Parathyroid adenoma (tissue), 2 donors: Measurements from ENCODE around the gene AKAIN1.

Experiments
- H2AFZ ChIP-seq: fragments of 300-600 bp; sonication (generic); one replicate; pipeline ENCODE4 v1.7.0; 2017; ENCODE audit warnings: antibody characterized with exemption, mild to moderate bottlenecking
- H3K27ac ChIP-seq: fragments of 300-600 bp; sonication (generic); one replicate; pipeline ENCODE4 v1.7.0; 2017
- H3K27me3 ChIP-seq: fragments of 300-600 bp; sonication (generic); one replicate; pipeline ENCODE4 v1.7.0; 2017; ENCODE audit warnings: low read length; ENCODE audit not compliant: control insufficient read depth, insufficient read depth
- H3K36me3 ChIP-seq: fragments of 300-600 bp; sonication (generic); one replicate; pipeline ENCODE4 v1.7.0; 2017; ENCODE audit warnings: low read length; ENCODE audit not compliant: control insufficient read depth, insufficient read depth
- H3K4me1 ChIP-seq: fragments of 300-600 bp; sonication (generic); one replicate; pipeline ENCODE4 v1.7.0; 2017; ENCODE audit warnings: control low read depth
- H3K4me2 ChIP-seq: fragments of 300-600 bp; sonication (generic); one replicate; pipeline ENCODE4 v1.7.0; 2017; ENCODE audit warnings: low read length
- H3K4me3 ChIP-seq: fragments of 300-600 bp; sonication (generic); one replicate; pipeline ENCODE4 v1.7.0; 2017; ENCODE audit warnings: low read depth, low read length
- H3K79me2 ChIP-seq: fragments of 300-600 bp; sonication (generic); one replicate; pipeline ENCODE4 v1.7.0; 2017; ENCODE audit warnings: control low read depth
- H3K9ac ChIP-seq: fragments of 300-600 bp; sonication (generic); one replicate; pipeline ENCODE4 v1.7.0; 2017; ENCODE audit warnings: mild to moderate bottlenecking
- H3K9me3 ChIP-seq: fragments of 300-600 bp; sonication (generic); one replicate; pipeline ENCODE4 v1.7.0; 2017; ENCODE audit warnings: low read length; ENCODE audit not compliant: control insufficient read depth
- TF ChIP-seq, protein P1 (sequence below): fragments of 300-600 bp; sonication (generic); IDR thresholded peaks from one replicate; pipeline ENCODE4 v1.7.0; 2017; ENCODE audit warnings: antibody characterized with exemption, mild to moderate bottlenecking
- donor health status: primary hyperparathyroidism.

The AKAIN1 gene, protein sequence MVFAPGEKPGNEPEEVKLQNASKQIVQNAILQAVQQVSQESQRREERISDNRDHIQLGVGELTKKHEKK

DNA sequence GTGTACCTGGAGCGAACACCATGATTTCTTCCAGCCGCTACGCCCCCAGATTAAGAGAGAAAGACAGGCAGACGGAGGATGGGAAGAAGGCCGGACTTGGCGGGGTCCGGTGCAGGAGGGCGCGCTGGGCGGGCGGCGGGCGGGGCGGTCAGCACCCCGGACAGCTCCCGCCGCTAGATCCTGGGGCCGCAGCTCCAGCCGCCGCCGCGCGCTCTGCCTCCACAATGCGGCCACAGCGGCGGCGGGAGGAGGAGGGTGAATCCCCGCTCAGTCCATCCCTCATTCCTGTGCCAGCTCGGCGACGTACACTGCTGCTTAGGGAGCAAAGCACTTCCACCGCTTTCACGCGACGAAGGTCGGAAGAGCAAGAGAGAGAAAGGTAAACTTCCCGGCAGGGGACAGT lies at the start of gene AKAIN1:
AKAIN1 (minus strand) TSS at position 226 of the 403 bp plus-strand sequence; CDS start at position 22, 204 bp downstream.
- Histone ChIP-seq H3K36me3 (no peaks in the 10 kb centered on the region), H3K9ac (peak within 1 kb of the TSS; percentile 82), H3K4me2 (peak within 1 kb of the TSS; percentile 52), H3K4me3 (no peak within 1 kb of the TSS), H3K4me1 (peaks cover 10% of the 10 kb centered on the region), H3K9me3 (no peaks in the 10 kb centered on the region), H3K27ac (peak within 1 kb of the TSS; percentile 98), H3K27me3 (no peaks in the 10 kb centered on the region), H2AFZ (peak within 1 kb of the TSS; percentile 71), H3K79me2 (peaks cover 31% of the 10 kb centered on the region)
- TF ChIP-seq, protein P1, sequence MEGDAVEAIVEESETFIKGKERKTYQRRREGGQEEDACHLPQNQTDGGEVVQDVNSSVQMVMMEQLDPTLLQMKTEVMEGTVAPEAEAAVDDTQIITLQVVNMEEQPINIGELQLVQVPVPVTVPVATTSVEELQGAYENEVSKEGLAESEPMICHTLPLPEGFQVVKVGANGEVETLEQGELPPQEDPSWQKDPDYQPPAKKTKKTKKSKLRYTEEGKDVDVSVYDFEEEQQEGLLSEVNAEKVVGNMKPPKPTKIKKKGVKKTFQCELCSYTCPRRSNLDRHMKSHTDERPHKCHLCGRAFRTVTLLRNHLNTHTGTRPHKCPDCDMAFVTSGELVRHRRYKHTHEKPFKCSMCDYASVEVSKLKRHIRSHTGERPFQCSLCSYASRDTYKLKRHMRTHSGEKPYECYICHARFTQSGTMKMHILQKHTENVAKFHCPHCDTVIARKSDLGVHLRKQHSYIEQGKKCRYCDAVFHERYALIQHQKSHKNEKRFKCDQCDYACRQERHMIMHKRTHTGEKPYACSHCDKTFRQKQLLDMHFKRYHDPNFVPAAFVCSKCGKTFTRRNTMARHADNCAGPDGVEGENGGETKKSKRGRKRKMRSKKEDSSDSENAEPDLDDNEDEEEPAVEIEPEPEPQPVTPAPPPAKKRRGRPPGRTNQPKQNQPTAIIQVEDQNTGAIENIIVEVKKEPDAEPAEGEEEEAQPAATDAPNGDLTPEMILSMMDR = no peak

DNA sequence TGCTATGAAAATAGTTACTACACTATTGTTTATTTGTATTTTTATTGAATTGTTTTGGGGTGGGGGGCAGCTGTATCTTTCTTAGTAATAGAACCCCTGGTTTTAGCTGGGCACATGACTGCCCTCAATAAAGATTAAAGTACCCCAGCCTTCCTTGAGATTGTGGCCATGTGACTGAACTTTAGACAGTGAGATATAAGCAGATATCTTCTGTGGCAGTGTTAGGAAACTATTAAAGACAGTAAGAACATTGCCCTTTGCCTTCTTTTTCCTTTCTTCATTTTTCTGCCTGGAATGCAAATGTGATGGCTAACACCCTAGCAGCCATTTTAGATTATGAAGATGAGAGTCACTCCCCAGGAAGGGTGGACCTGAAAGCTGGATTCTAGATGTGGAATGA lies 47.9 kb upstream of the AKAIN1 start:
- H3K9ac ChIP-seq = no peak overlapping the region
- H3K36me3 ChIP-seq = no peaks in the 10 kb centered on the region

DNA sequence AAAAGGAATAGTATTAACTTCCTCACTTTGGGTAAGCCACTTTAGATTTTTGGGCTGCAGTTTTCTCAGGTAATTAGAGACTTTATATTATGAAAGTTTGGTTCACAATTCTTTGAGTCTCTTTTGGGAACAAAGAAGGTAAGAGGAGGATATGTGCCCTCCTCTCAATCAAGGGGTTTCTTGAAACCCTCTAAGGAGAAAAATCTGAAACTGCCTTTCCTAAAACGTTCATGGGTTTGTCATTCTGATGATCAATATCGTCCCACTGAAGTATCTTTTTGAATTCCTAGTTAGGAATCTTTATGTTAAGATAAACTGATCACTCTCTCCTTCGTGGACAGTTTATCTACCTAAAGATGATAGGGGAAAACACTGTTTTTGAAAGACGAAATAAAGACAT lies 42.4 kb upstream of the AKAIN1 start:
- Histone ChIP-seq H2AFZ (no peak overlapping the region), H3K4me3 (peak overlapping the region; percentile 86), H3K4me1 (peaks cover 21% of the 10 kb centered on the region), H3K36me3 (no peaks in the 10 kb centered on the region), H3K27me3 (no peaks in the 10 kb centered on the region), H3K9ac (peak overlapping the region; percentile 92), H3K4me2 (peak overlapping the region; percentile 82), H3K79me2 (peaks cover 28% of the 10 kb centered on the region), H3K9me3 (no peaks in the 10 kb centered on the region), H3K27ac (peak overlapping the region; percentile 99)
- TF ChIP-seq, protein P1 = no peak

More for the DNA sequence above, 47.9 kb upstream of the AKAIN1 start:
- Histone ChIP-seq H3K27ac (peak overlapping the region; percentile 1), H3K79me2 (peaks cover 41% of the 10 kb centered on the region), H2AFZ (no peak overlapping the region), H3K9me3 (no peaks in the 10 kb centered on the region), H3K27me3 (no peaks in the 10 kb centered on the region), H3K4me2 (no peak overlapping the region), H3K4me3 (no peak overlapping the region), H3K4me1 (peaks cover 24% of the 10 kb centered on the region)
- TF ChIP-seq, protein P1 = no peak

DNA sequence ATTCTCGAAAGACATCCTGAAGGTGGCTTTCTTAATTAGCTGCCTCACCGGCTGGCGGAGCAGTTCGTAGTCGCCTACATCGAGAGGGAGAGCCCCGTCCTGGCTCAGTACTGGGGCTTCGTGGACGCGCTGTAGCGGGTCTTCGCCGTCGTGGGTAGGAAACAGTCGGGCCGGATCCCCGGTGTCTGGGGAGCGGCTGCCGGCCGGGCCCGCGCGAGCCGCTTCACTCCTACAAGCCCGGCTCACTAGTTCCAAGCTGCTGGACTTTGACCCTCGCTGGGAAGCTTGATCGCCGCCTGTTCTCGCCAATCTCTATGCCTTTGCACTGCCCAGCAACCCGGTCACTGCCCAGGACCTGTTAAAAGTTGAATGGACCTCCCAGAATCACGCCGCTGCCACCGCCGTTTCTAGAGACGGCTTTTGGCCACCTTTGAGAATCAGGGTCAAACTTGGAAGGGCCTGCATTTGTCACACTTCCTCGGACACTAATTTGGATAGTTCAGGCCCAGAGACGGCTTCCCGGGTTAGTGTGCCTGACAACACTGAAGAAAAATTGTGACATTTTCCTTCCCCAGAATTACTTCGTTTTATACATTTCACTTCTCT lies 41.4 kb upstream of the AKAIN1 start:
- Histone ChIP-seq H3K4me3 (peak overlapping the region; percentile 86), H2AFZ (peak overlapping the region; percentile 71), H3K4me2 (peak overlapping the region; percentile 82), H3K27ac (peak overlapping the region; percentile 99), H3K36me3 (no peaks in the 10 kb centered on the region), H3K4me1 (peaks cover 22% of the 10 kb centered on the region), H3K9me3 (no peaks in the 10 kb centered on the region), H3K79me2 (peaks cover 37% of the 10 kb centered on the region), H3K27me3 (no peaks in the 10 kb centered on the region), H3K9ac (peak overlapping the region; percentile 92)
- TF ChIP-seq, protein P1 = no peak
